Measurements from ENCODE around the gene TPD52L1.

Gene TPD52L1

DNA sequence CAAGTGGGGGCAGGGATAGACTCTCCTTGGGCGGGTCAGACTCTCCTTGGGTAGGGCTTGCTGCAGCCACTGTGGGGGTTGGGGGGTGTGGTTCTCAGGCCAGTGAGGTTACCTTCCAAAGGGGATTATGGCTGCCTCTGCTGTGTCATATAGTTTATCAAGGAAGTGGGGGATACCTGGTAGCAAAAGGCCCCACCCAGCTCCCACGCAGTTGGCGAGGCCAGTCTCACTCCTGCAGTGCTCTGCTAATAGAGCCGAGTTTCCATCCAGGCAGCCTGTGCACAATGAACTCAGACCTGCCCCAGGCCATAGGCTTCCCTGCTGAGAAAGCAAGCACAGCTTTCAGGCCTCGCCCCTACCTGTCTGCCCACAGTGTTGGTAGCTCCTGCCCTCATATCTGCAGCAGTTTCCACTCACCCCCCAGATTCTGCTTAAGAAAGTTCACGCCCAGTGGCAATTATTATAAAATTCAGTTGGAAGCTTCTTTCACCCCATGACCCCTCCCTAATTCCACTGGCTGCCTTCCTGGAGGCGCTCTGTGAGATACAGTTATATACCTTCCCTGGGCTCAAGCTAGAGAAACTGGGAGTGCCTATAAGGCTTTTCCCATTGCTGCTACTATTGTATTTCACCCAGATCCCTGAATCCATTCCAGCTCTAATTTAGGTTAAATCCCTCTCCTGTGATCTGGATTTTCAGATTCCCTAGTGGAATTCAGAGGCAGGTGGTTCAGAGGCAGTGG lies 92.1 kb downstream of the TPD52L1 start:
- DNase-seq: no peak

DNA sequence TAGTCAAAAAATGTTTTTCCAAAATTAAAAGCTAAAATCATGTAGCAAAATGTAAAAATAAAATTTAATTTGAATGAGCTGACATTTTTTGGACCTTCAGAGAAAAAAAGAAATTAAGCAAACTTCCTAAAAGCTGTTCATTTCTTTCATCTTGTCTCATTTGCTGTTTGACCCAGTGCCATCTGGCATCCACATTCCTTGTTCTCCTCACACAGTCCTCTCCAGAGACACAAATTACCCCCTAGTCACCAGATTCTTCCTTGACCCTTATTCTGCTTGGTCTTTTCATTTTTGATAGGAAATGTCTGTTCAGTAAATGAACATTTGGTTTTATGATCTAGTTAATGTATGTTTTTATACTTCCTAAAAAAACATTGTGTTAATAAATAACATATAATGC lies 93.0 kb downstream of the TPD52L1 start:
- no peak for DNase-seq

DNA sequence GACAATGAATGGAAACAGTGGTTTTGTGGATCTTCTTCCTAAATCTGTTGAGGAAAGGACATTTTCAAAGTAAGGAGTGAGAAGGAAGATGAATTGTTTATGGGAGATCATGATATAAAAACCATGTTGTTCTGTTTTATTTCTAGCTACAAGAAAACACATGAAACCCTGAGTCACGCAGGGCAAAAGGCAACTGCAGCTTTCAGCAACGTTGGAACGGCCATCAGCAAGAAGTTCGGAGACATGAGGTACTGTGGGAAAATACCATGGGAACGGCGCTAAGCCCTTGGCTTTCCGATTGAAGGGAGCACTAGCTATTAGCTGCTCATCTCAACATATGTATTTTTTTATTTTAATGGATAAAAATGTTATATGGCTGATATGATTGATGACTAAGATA lies 94.6 kb downstream of the TPD52L1 start:
- no peak for DNase-seq

DNA sequence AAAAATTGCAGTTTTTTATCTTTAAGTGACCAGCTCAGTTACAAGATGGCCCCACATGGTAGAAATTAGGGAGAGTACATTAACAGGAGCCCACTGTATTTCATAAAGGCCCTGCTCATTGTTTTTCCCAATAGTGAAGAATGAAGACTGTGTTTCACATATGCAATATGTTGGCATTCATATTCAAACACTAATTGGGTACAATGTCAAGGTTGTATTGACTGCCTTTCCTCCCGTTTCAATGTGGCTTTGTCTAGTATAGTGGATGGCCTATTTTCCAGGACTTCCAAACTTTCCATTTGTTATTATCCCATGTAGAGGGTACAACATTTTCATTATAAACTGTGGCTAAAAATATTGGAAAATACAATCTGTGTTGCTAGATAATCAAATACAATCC lies 96.9 kb downstream of the TPD52L1 start:
- no peak for DNase-seq

DNA sequence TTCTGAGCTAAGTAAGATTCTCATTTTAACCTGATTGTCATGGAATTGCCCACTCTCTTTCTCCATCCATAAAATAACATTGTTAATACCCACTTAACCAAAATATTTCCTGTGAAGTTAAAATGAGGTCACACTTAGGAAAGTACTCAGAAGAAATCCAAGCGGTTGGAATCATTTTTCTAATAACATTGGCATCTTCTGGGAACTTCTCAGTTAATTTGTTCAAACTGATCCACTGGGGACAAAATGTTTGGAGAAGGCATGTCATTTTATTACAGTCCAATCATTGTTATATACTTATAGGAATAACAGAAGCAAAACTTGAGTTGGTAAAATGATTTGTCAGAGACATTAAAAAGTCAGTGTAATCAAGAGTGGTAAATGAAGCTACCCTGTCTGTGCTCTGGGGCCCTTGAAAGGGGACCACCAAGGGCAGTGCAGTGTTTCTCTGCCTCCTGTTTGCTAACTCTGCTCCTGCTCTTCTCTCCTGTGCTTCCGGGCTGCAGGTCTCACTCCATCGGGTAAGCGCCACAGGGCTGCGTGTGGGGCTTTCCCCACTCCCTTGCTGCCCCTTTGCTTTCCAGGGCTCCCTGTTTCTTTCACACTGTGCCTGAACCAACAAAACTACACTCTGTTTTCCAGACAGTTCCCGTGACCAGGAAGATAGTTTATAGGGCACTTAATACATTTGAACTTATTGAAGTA lies 98.1 kb downstream of the TPD52L1 start:
- DNase-seq: no peak

DNA sequence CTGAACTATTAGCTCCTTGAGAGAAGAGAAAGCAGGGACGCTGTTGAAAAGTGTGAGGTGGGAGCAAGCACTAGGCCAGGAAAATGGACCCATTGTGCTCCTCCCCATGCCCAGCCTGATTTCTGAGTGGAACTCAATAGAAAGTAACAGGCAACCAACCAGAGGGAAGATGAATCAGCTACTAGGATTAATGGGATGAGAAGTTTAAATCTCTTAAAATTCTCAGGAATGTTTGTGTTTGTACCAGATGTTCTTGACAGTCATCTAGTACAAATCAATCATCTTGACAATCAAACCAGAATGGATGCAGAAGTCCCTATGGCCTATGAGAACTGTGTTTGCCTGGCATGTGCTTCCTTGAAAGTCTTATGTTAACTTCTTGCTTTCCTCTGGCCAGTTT lies 99.3 kb downstream of the TPD52L1 start:
- no peak for DNase-seq

DNA sequence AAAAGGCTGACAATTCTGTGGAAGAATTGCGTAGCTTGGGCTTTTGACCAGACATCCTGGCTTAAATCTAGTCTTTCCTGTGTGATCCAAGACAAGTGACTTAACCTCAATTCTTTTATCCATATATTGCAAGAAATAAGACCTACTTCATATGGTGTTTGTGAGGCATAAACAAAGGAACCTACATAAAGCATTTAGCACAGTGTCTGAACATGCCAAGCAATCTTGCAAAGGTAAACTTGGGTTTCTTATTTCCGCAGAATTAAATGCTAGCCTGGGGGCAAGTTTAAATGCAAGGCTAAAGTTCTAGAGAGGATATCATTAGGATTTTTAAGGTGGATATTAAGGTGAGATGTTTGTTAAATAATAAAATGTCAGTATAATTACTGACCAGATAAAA lies 100.3 kb downstream of the TPD52L1 start:
- DNase-seq: no peak

DNA sequence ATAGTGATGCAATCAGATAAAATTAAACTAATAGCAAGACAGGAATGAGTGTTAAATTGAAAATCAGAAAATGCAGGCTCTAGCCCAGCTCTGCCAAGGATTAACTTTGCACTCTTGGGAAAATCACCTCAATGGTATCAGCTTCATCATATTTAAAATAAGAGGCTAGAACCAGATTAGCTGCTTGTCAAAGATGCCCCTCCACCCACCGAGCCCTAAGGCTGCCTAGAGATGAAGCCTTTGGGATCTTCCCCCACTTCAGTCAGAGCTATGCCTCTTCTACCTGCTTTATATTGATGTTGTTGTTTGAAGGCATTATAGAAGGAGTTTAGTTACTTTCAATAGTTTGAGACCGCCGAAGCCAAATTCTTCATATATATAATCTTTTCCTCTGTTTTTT lies 100.7 kb downstream of the TPD52L1 start:
- DNase-seq: no peak

DNA sequence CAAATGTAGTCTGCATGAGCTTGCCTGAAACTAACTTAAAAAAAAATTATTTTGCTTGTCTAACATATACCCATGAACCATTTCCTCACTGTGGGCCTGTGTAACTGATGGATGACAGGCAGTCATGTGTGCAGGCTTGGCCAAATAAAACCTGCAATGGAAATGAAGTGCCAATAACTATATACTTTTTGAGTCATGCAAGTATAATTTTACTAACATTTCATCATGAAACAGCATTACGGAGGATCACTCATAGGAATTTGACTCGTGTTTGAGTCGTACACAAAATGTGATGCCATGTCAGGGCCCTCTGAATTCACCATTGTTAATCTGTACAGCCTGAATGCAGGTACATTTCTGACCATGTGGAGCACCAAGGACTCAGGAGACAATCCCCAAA lies 101.6 kb downstream of the TPD52L1 start:
- peak in 3 of 4 experiments; percentile 19 to 58 (median 41) for DNase-seq

DNA sequence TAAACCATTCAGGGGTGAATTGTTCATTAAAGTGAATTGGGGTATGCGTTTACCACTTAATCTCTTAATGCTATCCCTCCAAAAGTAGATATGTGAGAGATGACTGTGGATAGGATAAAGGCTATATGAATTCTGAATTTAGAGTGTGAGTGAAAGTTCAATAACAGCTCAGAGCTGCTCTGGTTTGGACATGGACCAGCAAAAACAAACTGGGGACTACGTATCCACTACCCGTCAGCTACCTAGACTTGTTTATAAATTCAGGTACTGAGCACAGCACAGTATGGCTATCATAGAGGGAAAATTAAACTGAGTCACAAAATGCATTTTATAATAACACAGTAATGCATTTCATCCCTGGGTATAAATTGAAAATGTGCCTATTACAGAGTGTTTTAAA lies 103.8 kb downstream of the TPD52L1 start:
- DNase-seq: no peak

DNA sequence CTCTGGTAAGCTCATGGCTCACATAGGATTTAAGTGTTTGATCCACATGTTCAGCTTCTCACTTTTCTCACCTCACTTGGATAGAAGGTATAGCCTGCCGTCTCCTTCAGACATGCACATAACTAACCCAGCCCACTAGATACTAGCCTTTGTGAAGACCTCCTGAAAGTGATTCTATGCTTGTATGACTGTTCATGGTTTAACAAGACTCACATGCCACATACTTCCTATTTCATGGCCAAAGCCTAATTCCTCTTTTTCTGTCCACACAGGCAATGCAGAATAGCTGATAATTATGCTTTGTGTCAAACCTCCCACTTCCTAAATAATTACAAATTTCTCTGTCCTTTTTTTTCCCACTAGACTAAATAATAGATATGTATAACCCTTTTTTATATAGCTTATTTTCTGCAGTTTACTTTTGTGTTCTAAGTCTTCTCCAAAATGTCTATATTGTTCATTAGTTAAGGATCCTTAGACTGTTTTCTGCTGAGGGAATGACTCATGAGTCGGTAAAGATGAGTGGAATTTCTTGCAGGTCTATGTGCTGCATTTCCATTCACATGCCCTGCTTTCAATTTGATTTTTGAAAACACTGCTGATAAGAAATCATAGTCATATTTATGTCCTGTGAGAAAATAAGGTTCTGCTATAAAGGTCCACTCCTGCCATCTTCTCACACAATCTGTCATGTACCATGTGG lies 105.2 kb downstream of the TPD52L1 start:
- DNase-seq: peak; percentile 58 to 88 (median 77)

DNA sequence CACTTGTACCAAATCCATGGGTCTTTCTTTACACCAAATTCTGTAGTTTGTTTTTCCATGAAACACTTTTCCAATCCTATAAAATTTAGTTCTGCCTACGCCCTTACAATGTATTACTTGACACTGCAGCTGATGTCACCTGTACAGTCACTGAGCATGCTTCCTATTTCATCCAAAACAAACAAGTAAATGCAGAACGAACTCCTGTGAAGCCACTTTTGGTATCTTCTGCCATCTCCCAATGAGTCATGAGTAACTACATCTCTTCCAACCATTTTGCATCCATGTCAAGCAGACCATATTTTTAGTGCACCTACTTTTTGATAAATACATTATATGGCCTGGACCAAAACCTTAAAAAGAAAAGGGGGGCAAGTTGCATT lies 105.8 kb downstream of the TPD52L1 start:
- peak; percentile 31 to 77 (median 53) for DNase-seq

DNA sequence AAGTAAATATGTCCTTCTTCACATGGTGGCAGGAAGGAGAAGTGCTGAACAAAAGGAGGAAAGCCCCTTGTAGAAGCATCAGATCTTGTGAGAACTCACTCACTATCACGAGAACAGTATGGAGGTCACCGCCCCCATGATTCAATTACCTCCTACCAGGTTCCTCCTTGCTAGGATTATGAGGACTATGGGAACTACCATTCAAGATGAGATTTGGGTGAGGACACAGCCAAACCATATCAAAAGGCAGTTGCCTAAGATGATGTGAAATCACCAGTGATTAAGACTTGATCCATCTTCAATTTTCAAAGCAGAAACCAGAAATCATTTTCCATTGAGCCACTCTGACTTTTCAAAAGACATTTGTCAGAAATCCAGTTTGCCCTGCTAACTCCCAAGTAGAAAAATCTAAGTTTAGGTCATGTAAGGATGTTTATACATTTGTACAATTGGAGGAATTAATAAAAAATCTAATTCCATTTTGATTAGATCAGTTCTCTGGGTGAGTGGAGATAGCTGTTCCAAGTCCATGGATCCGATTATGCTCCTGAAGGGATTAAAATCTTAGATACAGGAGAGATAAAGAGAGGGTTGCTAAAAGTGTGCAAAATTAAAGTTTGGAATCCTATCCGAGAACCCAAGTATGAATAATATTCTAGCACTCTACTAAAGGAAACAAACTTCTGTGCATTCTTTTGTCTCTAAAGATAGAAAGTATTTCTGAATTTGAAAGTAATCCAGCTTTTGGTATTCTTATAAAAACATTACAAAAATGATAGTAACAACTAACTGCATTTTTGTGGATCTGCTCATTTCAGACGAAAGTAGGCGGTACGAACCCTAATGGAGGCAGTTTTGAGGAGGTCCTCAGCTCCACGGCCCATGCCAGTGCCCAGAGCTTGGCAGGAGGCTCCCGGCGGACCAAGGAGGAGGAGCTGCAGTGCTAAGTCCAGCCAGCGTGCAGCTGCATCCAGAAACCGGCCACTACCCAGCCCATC lies 108.7 kb downstream of the TPD52L1 start:
- peak; percentile 41 to 68 (median 52) for DNase-seq

DNA sequence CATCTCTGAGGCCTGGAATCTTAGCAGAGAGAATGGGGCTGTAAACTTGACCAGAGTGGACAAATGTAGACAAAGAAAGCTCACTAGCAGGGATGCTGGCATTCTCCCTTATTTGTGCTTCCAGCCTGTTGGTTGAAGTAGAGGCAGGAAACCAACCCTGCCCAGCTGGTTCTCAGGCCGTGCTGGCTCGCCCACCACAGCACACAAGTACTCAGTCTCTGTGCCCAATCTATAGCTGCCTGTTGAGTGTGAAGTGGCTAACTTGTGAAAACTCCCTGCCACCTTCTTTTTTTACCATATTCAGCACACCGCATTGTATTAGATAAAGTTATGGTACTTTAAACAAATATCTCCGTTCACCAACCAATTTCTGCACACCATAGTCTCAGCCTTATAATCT lies 110.9 kb downstream of the TPD52L1 start:
- no peak for DNase-seq

DNA sequence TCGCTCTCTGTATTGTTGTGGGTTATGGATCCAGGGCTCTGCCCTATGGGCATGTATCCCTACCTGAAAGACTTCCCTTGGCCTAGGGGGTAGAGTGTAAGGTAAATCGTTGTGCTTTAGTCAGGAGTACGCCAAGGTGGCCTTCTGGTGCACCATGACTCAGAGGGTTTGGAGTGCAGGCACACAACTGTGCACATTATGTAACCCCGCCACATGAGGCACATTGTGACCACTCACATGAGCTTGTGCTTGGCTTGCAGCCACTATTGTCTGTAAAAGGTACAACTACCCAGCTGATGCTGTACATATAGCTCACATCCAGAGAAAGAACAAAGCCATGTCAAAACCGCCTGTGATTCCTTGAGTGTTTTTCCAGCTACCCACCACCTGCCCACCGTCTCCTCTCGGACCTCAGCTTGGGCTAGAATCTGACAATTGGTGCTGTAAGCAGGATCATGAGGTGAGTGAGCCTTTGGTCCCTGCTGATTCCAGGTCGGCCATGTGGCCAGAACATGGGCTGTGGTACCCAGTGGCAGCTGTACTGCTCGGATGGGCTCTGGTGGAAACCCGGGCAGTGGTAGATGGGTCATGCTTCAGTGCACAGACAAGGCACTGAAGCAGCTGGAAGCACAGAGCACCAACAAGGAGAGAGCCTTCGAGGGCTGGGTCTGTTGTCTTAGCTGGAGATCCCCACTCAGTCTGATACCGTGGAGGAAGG lies 114.4 kb downstream of the TPD52L1 start:
- no peak for DNase-seq

DNA sequence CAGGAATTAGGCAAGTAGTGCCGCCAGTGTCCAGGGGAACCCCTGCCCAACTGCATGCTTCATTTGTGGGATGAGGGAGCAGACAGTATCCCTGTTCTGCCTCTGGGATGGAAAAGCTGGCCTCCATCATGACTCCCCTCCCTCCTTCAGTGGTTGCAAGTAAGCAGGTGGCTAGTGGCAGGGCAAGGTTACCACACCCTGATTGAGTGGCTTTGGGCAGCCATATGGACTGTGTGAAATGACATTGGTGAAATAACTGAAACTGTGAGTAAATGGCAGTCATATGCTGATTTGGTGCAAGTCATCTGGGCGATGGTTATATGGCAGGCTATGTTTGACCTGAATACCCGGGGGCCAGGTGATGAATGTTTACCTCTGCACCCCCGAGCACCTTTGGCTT lies 115.2 kb downstream of the TPD52L1 start:
- no peak for DNase-seq

DNA sequence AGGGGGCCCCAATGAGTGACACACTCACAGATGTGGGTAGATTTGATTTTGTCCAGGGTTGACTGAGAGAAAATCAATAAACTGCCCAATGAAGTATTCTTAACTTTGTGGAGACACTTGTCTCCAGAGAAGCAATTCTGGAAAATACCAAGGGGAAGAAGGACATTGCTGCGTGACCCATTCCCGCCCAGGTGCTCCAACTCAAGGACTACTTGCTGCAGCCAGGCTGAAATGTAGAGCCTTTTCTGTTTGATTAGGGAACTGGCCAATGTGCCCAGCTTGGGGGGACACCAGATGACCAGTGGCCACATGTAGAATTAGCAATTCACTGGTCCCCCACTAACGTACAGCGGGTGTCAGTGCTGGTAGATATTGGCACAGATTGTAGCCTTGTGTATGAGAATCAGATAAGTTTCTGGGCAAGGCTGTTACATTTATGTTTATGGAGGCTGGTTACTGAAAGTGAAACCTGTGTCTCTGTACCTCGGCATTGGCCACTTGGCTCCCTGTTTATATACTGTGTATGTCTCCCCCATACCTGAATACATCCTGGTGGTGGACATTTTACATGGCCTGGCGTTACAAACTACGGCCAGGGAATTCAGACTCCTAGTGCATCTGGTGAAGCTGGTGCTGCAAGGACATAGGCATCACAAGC lies 115.9 kb downstream of the TPD52L1 start:
- DNase-seq: no peak

DNA sequence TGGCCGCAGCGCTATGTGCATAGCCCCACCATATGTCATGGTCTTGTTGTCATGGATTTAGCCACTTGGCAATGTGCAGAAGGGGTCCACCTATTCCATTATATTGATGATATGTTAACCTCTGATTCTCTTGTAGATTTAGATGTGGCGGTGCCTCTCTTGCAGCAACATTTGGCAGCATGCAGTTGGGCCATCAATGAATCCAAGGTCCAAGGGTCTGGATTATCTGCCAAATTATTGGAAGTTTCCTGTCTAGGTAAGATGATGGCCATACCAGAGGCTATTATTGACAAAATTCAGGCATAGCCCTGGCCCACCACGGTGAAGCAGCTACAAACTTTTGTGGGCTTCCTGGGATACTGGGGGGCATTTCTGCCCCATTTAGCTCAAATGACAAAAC lies 116.8 kb downstream of the TPD52L1 start:
- DNase-seq: no peak

DNA sequence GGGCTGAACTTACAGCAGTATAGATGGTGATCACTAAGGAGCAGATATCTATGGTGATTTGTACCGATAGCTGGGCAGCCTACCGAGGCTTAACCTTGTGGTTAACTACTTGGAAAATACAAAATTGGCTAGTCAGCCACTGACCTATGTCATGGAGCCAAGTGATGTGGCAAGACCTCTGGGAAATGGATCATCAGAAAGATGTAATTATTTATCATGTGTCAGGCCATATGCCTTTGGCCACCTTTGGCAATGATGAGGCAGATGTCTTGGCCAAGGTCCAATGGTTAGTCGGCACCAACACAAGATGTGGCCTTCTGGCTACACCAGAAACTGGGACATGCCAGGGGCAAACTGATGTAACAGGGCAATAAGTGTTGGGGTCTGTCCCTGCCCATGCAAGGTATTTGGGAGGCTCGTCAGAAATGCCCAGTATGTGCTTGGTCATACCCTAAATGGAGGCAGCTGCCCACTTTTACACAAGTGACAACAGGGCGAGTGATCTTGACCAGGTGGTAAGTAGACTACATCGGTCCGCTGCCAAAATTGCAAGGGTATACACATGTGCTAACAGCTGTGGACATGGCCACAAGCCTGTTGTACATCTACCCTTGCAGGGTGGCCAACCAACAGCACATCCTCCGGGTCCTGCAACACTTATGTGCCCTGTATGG lies 118.0 kb downstream of the TPD52L1 start:
- no peak for DNase-seq

DNA sequence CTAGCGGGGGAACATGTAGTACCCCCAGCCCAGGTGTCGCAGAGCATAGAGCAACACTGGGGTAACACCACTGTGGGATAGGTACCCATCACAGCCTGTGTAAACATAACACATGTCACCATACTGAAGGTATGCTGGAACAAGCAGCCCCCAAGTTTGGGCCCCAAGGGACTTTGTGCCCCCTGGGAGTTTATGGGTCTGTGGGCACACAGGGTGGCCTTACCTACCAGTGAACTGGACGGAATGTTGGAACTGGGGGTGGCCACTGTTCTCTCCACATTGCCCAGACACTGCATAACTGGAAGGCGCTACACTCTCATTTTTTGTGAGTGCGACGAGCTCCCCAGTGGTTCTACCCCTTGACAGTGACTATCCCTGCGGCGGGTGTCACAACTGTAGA lies 119.7 kb downstream of the TPD52L1 start:
- no peak for DNase-seq

DNA sequence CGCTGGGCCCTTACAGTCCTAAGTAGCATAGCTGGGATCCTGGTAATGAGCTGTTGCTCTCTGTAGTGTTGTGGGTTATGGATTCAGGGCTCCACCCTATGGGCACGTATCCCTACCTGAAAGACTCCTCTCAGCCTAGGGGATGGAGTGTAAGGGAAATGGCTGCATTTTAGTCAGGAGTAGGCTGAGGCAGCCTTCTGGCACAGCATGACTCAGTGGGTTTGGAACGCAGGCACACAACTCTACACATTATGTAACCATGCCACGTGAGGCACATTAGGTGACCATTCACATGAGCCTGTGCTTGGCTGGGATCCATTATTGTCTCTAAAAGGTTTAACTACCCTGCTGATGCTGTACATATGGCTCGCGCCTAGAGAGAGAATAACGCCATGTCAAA lies 120.4 kb downstream of the TPD52L1 start:
- no peak for DNase-seq

All from suppressor macrophage (primary cell).